ENCODE measurements around the gene INVS. TPM values are rescaled to one million over a fixed set of nuclear protein-coding genes. Genes with fewer than 3 reads are reported as not detected.

The INVS gene
- total RNA-seq, 1 experiment from 2014 or later, result 21.1 TPM

DNA sequence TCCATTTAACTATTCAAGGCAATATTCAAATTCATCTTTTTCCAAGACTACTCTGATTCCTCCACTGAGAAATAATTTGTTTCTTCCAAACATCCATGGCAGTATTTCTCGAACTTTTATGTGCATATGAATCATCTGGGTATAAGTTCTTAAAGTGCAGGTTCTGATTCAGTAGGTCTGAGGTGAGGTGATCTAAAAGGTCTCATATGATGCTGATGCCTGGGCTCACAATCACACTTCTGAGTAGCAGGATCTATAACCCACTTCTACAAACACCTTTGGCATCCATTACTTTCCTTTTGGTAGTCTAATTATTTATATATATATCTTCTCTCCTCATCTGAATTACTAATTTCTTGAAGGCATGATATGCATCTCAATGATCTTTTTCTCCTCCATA, 7.4 kb upstream of the INVS start:
- ChIA-PET POLR2A (no interaction called here), CTCF (no interaction called here), RAD21 (ENCODE audit: low non-redundant PET in 1 of 2, low total read pairs in 2 of 2, uncharacterized antibody in 2 of 2, unreplicated experiment in 2 of 2) (no interaction called here)
- Histone ChIP-seq H3K27me3 (ENCODE audit: insufficient read depth, low read length) (no peaks in the 10 kb centered on the region), H3K9me3 (ENCODE audit: control insufficient read depth in 1 of 2, insufficient read depth in 1 of 2, low read depth in 1 of 2, low read length in 2 of 2) (no peaks in the 10 kb centered on the region), H3K27ac (ENCODE audit: low read depth, low read length) (no peak overlapping the region), H2AFZ (ENCODE audit: low read depth, low read length, poor library complexity, severe bottlenecking) (no peak overlapping the region), H3K36me3 (ENCODE audit: control insufficient read depth in 1 of 2, insufficient read depth in 2 of 2, low read length in 2 of 2) (no peaks in the 10 kb centered on the region), H3K4me1 (ENCODE audit: control insufficient read depth in 1 of 2, insufficient read depth in 2 of 2, low read length in 2 of 2) (no peaks in the 10 kb centered on the region), H3K4me2 (ENCODE audit: low read length) (no peak overlapping the region), H4K20me1 (ENCODE audit: insufficient read depth) (peaks cover 3% of the 10 kb centered on the region; the same call in 1 of the 2 replicates), H3K9me2 (ENCODE audit: insufficient read depth) (no peaks in the 10 kb centered on the region), H3K4me3 (replicated peaks in 1 of 2; ENCODE audit: low read depth in 1 of 2, low read length in 2 of 2) (no peak overlapping the region), H3K9ac (ENCODE audit: low read length) (no peak overlapping the region), H3K79me2 (ENCODE audit: insufficient read depth, low read length) (peaks cover 90% of the 10 kb centered on the region)
- DNase-seq (ENCODE audit: low read depth, low spot score) (no peak), ATAC-seq (no peak)
- intact Hi-C loops (cut with micrococcal nuclease), result no loop called here
- TF ChIP-seq, protein P1, sequence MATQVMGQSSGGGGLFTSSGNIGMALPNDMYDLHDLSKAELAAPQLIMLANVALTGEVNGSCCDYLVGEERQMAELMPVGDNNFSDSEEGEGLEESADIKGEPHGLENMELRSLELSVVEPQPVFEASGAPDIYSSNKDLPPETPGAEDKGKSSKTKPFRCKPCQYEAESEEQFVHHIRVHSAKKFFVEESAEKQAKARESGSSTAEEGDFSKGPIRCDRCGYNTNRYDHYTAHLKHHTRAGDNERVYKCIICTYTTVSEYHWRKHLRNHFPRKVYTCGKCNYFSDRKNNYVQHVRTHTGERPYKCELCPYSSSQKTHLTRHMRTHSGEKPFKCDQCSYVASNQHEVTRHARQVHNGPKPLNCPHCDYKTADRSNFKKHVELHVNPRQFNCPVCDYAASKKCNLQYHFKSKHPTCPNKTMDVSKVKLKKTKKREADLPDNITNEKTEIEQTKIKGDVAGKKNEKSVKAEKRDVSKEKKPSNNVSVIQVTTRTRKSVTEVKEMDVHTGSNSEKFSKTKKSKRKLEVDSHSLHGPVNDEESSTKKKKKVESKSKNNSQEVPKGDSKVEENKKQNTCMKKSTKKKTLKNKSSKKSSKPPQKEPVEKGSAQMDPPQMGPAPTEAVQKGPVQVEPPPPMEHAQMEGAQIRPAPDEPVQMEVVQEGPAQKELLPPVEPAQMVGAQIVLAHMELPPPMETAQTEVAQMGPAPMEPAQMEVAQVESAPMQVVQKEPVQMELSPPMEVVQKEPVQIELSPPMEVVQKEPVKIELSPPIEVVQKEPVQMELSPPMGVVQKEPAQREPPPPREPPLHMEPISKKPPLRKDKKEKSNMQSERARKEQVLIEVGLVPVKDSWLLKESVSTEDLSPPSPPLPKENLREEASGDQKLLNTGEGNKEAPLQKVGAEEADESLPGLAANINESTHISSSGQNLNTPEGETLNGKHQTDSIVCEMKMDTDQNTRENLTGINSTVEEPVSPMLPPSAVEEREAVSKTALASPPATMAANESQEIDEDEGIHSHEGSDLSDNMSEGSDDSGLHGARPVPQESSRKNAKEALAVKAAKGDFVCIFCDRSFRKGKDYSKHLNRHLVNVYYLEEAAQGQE (IDR thresholded peaks at IDR 0.05; ENCODE audit: low read depth), result no peak
- TF ChIP-seq SRF (IDR thresholded peaks at IDR 0.05; ENCODE audit: low read depth) (no peak), EZH2phosphoT487 (IDR thresholded peaks at IDR 0.05; ENCODE audit: borderline replicate concordance) (no peak), POLR2A (IDR thresholded peaks at IDR 0.05; ENCODE audit: borderline replicate concordance, extremely low read depth, insufficient read depth, insufficient read length) (no peak), EZH2 (IDR thresholded peaks at IDR 0.05) (no peak), SIN3A (IDR thresholded peaks at IDR 0.05; ENCODE audit: low read depth) (no peak), YY1 (IDR thresholded peaks at IDR 0.05; ENCODE audit: extremely low read depth, insufficient replicate concordance, low read depth, low read length) (no peak), ELF1 (IDR thresholded peaks at IDR 0.05; ENCODE audit: borderline replicate concordance, low read depth) (no peak), JUND (IDR thresholded peaks at IDR 0.05) (no peak), ZFX (IDR thresholded peaks at IDR 0.05) (no peak), CEBPB (IDR thresholded peaks at IDR 0.05; ENCODE audit: low read depth) (no peak), SP1 (IDR thresholded peaks at IDR 0.05; ENCODE audit: low read depth) (no peak), RAD21 (IDR thresholded peaks at IDR 0.05; ENCODE audit: low read depth) (no peak)
- TF ChIP-seq, protein P2, sequence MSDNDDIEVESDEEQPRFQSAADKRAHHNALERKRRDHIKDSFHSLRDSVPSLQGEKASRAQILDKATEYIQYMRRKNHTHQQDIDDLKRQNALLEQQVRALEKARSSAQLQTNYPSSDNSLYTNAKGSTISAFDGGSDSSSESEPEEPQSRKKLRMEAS (IDR thresholded peaks at IDR 0.05), result no peak
- TF ChIP-seq, protein P3, sequence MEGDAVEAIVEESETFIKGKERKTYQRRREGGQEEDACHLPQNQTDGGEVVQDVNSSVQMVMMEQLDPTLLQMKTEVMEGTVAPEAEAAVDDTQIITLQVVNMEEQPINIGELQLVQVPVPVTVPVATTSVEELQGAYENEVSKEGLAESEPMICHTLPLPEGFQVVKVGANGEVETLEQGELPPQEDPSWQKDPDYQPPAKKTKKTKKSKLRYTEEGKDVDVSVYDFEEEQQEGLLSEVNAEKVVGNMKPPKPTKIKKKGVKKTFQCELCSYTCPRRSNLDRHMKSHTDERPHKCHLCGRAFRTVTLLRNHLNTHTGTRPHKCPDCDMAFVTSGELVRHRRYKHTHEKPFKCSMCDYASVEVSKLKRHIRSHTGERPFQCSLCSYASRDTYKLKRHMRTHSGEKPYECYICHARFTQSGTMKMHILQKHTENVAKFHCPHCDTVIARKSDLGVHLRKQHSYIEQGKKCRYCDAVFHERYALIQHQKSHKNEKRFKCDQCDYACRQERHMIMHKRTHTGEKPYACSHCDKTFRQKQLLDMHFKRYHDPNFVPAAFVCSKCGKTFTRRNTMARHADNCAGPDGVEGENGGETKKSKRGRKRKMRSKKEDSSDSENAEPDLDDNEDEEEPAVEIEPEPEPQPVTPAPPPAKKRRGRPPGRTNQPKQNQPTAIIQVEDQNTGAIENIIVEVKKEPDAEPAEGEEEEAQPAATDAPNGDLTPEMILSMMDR (IDR thresholded peaks at IDR 0.05 in 2 of 3, conservative IDR thresholded peaks at IDR 0.05 in 1 of 3; ENCODE audit: borderline replicate concordance in 1 of 3, insufficient read depth in 1 of 3, low read depth in 2 of 3, low read length in 2 of 3), result no peak
- TF ChIP-seq, protein P4, sequence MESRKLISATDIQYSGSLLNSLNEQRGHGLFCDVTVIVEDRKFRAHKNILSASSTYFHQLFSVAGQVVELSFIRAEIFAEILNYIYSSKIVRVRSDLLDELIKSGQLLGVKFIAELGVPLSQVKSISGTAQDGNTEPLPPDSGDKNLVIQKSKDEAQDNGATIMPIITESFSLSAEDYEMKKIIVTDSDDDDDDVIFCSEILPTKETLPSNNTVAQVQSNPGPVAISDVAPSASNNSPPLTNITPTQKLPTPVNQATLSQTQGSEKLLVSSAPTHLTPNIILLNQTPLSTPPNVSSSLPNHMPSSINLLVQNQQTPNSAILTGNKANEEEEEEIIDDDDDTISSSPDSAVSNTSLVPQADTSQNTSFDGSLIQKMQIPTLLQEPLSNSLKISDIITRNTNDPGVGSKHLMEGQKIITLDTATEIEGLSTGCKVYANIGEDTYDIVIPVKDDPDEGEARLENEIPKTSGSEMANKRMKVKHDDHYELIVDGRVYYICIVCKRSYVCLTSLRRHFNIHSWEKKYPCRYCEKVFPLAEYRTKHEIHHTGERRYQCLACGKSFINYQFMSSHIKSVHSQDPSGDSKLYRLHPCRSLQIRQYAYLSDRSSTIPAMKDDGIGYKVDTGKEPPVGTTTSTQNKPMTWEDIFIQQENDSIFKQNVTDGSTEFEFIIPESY (IDR thresholded peaks at IDR 0.05; ENCODE audit: extremely low read depth, insufficient replicate concordance, low read length), result no peak
- TF ChIP-seq, protein P5, sequence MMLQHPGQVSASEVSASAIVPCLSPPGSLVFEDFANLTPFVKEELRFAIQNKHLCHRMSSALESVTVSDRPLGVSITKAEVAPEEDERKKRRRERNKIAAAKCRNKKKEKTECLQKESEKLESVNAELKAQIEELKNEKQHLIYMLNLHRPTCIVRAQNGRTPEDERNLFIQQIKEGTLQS (IDR thresholded peaks at IDR 0.05), result no peak
- no TSS peak for BruUV-seq (replicated peaks)

All from HCT116 (cell line).